Skeletal muscle tissue (tissue), 4 donors: Measurements from ENCODE around the gene POLL. TPM values are rescaled to one million over a fixed set of nuclear protein-coding genes. Genes with fewer than 3 reads are reported as not detected.
A peak's percentile ranks its signal among the peaks of the same experiment; 100 is the strongest.

ENCODE experiments used
- H3K27ac ChIP-seq: one replicate; pipeline ENCODE4 v1.7.0; 2013; ENCODE audit warnings: mild to moderate bottlenecking, low read depth, low read length, inconsistent platforms
- H3K27me3 ChIP-seq, 3 donors: one replicate each; pipeline ENCODE4 v1.7.0; 2013; ENCODE audit warnings: low read length in 3 of 3; ENCODE audit not compliant: control insufficient read depth in 3 of 3, insufficient read depth in 3 of 3
- H3K36me3 ChIP-seq, 3 donors: one replicate each; pipeline ENCODE4 v1.7.0; 2013; ENCODE audit warnings: low read length in 3 of 3; ENCODE audit not compliant: control insufficient read depth in 3 of 3, insufficient read depth in 3 of 3
- H3K4me1 ChIP-seq, 3 donors: one replicate each; pipeline ENCODE4 v1.7.0; 2013; ENCODE audit warnings: low read length in 3 of 3, mild to moderate bottlenecking in 3 of 3; ENCODE audit not compliant: control insufficient read depth in 3 of 3, insufficient read depth in 3 of 3
- H3K4me3 ChIP-seq, 3 donors: one replicate each; pipeline ENCODE4 v1.7.0; 2013; ENCODE audit warnings: low read length in 3 of 3
- H3K9ac ChIP-seq, 3 donors: one replicate each; pipeline ENCODE4 v1.7.0; 2013; ENCODE audit warnings: low read length in 3 of 3, mild to moderate bottlenecking in 3 of 3, moderate library complexity in 2 of 3, low read depth in 1 of 3
- H3K9me3 ChIP-seq, 3 donors: one replicate each; pipeline ENCODE4 v1.7.0; 2013; ENCODE audit warnings: low read length in 3 of 3; ENCODE audit not compliant: control insufficient read depth in 3 of 3
- total RNA-seq: library from RNA; depleted of rRNA; stranded (reverse); fragments of >200 nt; gene quantifications from one replicate; pipeline ENCODE4 v1.2.3, GENCODE V29; 2014
- donor health status: Osteomylitis.

POLL gene
- total RNA-seq, 1 donor from 2014 or later, result 13.6 TPM

DNA sequence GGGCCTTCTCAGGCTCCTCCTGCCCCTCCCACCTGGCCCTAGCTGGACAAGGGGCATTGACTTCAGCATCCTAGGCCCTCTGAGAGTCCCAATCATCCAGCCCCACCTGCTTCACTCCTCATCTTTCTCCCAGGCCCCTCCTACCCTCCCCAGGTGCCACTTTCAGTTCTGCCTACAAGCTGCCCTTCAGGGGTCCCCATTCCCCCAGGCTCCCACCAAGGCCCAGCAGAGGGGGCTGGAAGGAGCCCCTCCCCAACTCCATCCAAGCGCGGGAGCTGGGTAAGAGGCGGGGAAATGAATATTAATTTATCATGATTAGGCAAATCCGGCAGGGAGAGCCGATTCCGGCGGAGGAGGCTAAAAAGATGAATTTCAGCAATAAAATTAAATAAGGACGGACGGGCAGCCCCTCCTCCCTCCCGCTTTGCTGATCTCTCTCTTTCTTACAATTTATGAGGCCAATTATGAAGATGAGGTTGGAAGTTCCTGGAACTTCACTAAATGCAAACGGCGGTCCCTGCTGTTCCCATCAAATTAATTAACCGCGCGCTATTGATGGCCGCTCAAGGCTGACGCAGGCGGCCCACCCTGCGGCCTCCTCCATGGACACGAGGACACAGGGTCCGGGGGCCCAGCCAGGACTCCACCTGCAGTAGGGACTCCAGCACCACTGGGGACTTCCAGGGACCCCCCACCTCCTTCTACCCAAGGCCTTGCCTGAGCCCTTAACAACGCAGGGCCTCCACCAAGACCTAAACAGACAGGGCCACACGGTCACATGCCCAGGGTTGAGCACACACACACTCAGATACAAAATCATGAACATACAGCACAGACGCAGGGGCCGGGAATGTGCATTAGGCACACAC, 13.9 kb downstream of the POLL start:
- no peak overlapping the region for H3K9ac ChIP-seq
- peaks cover 8 to 13% (median 10%) of the 10 kb centered on the region in 3 donors for H3K9me3 ChIP-seq
- H3K4me1 ChIP-seq, result peaks cover 10 to 14% (median 14%) of the 10 kb centered on the region in 3 donors
- H3K27ac ChIP-seq, result no peak overlapping the region
- H3K36me3 ChIP-seq, result peaks cover 16 to 24% (median 19%) of the 10 kb centered on the region in 3 donors
- no peak overlapping the region for H3K4me3 ChIP-seq
- peaks cover 9 to 13% (median 12%) of the 10 kb centered on the region in 3 donors for H3K27me3 ChIP-seq

- H3K4me3 ChIP-seq, result peak overlapping the region in 1 of 3 donors; percentile 35
- peaks cover 10 to 14% (median 14%) of the 10 kb centered on the region in 3 donors for H3K4me1 ChIP-seq
- peaks cover 8 to 13% (median 10%) of the 10 kb centered on the region in 3 donors for H3K9me3 ChIP-seq
- H3K27me3 ChIP-seq, result peaks cover 13 to 23% (median 20%) of the 10 kb centered on the region in 3 donors
- H3K9ac ChIP-seq, result no peak overlapping the region
- H3K27ac ChIP-seq, result no peak overlapping the region
- H3K36me3 ChIP-seq, result peaks cover 5 to 10% (median 5%) of the 10 kb centered on the region in 3 donors
Observed at GRCh38 chr10:101572785-101573184, 15.3 kb downstream of the POLL start.

DNA sequence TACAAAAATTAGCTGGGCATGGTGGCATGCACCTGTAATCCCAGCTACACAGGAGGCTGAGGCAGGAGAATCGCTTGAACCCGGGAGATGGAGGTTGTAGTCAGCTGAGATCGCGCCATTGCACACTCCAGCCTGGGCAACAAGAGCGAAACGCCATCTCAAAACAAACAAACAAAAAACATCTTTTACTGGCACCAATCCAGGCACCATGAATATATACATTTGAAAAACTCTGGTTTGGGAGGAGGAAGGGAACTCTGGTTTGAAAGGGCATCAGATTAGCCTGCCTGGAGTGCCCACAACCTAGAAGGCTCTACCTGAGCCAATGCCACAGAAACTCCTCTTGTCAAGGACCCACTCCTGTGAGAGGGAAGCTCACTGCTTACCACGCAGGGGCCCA, 15.9 kb downstream of the POLL start:
- H3K27me3 ChIP-seq, result peaks cover 18 to 29% (median 27%) of the 10 kb centered on the region in 3 donors
- peaks cover under 1 to 4% (median 4%) of the 10 kb centered on the region in 3 donors for H3K36me3 ChIP-seq
- H3K4me1 ChIP-seq, result peaks cover 10 to 14% (median 14%) of the 10 kb centered on the region in 3 donors
- H3K9me3 ChIP-seq, result peaks cover 8 to 13% (median 10%) of the 10 kb centered on the region in 3 donors
- no peak overlapping the region for H3K9ac ChIP-seq
- H3K4me3 ChIP-seq, result no peak overlapping the region
- H3K27ac ChIP-seq, result no peak overlapping the region

DNA sequence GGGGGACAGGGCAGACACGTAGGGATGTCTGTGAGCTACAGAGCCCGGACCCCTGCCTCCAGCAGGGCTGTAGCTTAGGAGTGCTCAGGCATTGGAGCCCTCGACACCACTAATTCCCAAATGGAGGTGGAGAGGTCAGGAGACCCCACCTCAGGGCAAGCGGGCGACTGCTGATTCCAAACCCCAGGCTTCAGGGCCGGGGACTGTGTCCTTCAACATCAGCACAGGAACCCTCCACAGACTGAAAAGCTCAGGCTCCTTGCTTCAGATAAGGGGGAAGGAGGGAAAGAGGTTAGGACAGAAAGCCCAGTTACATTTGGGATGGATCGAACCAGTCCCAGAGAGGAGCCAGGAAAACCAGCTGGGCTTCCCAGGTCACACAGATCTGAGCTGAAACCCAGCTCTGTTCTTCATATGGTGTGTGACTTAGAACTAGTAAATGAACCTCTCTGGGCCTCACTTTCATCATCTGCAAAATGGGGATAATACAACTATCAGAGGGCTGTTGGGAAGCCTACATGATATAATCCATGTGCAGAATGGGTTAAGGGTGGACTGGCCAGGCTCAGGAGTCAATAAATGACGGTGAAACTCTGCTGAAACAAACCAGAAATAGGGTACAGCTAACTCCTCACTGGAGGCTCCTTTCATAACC, 16.7 kb downstream of the POLL start:
- Histone ChIP-seq H3K4me3 (no peak overlapping the region), H3K27ac (no peak overlapping the region), H3K9ac (peak overlapping the region in 2 of 3 donors; percentile 54 to 79), H3K4me1 (peaks cover 11 to 18% (median 15%) of the 10 kb centered on the region in 3 donors), H3K27me3 (peaks cover 24 to 36% (median 32%) of the 10 kb centered on the region in 3 donors), H3K36me3 (no peaks in the 10 kb centered on the region), H3K9me3 (peaks cover 8 to 13% (median 10%) of the 10 kb centered on the region in 3 donors)

DNA sequence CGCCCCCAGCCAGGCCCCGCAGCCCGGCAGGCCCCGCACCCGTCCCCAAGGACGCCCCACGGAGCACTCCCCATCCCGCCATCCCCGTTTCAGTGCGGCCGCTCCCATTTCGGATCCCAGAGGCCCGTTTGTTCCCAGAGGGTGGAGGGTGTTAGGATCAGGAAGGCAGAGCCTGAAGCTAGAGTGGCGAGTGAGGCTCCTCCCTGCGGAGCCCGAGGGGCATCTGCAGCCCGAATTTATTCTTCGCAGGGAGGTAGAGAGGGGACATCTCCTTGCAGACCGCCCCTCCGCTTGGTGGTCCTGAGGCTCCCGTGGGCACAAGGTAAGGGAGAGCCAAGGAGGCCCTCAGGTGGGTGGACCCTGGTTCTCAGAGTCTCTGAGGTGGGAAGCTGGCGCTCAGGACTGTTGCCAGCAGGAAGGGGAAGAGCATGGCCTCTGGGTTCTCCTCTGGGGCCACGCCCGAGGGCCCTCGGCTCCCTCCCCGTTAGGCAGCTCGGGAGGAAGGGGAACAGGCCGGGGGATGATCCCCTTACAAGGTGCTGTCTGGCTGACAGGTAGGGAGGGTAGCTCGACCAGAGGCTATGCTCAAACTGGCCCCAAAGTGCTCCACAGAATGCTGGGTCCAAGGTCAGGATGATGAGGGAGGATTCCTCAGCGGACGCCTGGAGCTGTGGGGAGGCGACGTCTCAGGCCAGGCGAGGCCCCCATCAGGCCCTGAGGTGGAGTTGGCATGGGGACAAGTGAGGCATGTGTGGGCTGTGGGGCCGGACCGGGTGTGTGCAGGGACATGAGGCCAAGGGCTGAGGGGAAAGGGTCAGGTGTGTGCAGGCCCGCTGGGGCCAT, 17.4 kb downstream of the POLL start:
- H3K9me3 ChIP-seq, result peaks cover 8 to 13% (median 10%) of the 10 kb centered on the region in 3 donors
- peak overlapping the region; percentile 65 to 70 (median 69) for H3K4me3 ChIP-seq
- peaks cover 30 to 44% (median 39%) of the 10 kb centered on the region in 3 donors for H3K27me3 ChIP-seq
- no peaks in the 10 kb centered on the region for H3K36me3 ChIP-seq
- peaks cover 14 to 20% (median 18%) of the 10 kb centered on the region in 3 donors for H3K4me1 ChIP-seq
- no peak overlapping the region for H3K27ac ChIP-seq
- peak overlapping the region; percentile 54 to 79 (median 61) for H3K9ac ChIP-seq

DNA sequence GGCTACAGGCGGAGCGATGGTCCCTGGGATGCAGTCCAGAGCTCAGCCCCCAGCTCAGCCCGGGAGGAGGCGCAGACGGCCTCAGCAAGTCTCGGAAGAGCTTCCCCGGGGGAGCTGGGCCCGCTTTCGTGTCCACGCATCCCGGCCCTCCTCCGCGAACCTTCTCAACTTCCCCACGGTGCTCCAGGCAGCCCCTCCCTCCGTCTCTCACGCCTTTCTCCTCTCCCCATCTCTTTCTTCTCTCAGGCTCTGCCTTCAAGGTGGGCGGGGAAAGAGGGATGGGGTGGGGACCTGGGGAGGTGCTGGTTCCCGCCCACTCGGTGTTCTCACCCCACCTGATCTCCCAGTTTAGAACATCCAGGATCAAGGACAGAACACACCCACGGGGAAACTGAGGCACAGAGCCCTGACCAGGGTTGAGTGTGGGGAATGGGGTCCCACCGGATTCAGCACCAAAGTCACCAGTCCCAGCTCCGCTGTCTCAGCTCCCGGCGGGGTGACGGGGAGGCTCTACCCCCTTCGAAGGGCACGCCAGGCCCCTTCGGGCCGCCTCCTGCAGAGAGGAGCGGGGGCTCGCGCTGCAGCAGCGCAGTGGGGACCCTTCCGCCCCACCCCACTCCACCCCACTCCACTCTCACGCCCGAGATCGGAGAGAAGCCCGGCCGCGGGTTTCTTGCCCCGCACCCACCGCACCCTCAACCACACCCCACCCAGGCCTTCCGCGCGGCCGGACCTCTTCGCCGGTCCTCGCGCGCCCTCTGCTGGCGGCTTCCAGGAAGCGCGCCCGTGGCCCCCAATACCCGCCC, 18.2 kb downstream of the POLL start:
- Histone ChIP-seq H3K4me1 (peaks cover 14 to 20% (median 18%) of the 10 kb centered on the region in 3 donors), H3K9ac (peak overlapping the region; percentile 20 to 74 (median 62)), H3K27me3 (peaks cover 37 to 52% (median 46%) of the 10 kb centered on the region in 3 donors), H3K36me3 (no peaks in the 10 kb centered on the region), H3K27ac (no peak overlapping the region), H3K4me3 (peak overlapping the region; percentile 66 to 76 (median 75)), H3K9me3 (peaks cover 8 to 13% (median 10%) of the 10 kb centered on the region in 3 donors)

GRCh38 chr10:101569323-101569621, 18.8 kb downstream of the POLL start:
- peak overlapping the region in 1 of 3 donors; percentile 75 for H3K4me3 ChIP-seq
- peaks cover 39 to 56% (median 46%) of the 10 kb centered on the region in 3 donors for H3K27me3 ChIP-seq

GRCh38 chr10:101568054-101568745, 19.9 kb downstream of the POLL start:
- H3K36me3 ChIP-seq, result no peaks in the 10 kb centered on the region
- H3K27ac ChIP-seq, result no peak overlapping the region
- peaks cover 14 to 20% (median 18%) of the 10 kb centered on the region in 3 donors for H3K4me1 ChIP-seq
- no peak overlapping the region for H3K4me3 ChIP-seq
- H3K9me3 ChIP-seq, result peaks cover 7 to 10% (median 10%) of the 10 kb centered on the region in 3 donors
- peaks cover 39 to 63% (median 48%) of the 10 kb centered on the region in 3 donors for H3K27me3 ChIP-seq
- no peak overlapping the region for H3K9ac ChIP-seq

More at GRCh38 chr10:101569323-101569621, 18.8 kb downstream of the POLL start:
- peaks cover 14 to 20% (median 18%) of the 10 kb centered on the region in 3 donors for H3K4me1 ChIP-seq
- no peaks in the 10 kb centered on the region for H3K36me3 ChIP-seq
- H3K9me3 ChIP-seq, result peaks cover 8 to 13% (median 10%) of the 10 kb centered on the region in 3 donors
- no peak overlapping the region for H3K27ac ChIP-seq
- no peak overlapping the region for H3K9ac ChIP-seq
